PC-3 (cell line): ENCODE results near the gene POLR2L. TPM values are rescaled to one million over a fixed set of nuclear protein-coding genes. Genes with fewer than 3 reads are reported as not detected.
A peak's percentile ranks its signal among the peaks of the same experiment; 100 is the strongest.

Source experiments
- ATAC-seq: fragments of 200-7000 bp; cut with Tn5 transposase; 2 replicates; pipeline ENCODE4 v1.9.1; 2020; ENCODE audit warnings: mild to moderate bottlenecking, moderate library complexity
- BruUV-seq: library from RNA; stranded (reverse); fragments of 400-500 nt; replicated peaks from 2 replicates; lab custom pipeline; 2021; lab: Mats Ljungman, UMichigan
- CTCF ChIA-PET: fragments of 300-600 bp; sonication (Branson Sonifier 250); formaldehyde crosslinking; loops from one replicate; lab custom pipeline; 2022; ENCODE audit warnings: antibody characterized with exemption; lab: Charles Lee
- POLR2A ChIA-PET: fragments of 300-600 bp; sonication (Branson Sonifier 250); formaldehyde crosslinking; loops from one replicate; lab custom pipeline; 2022; ENCODE audit warnings: antibody characterized with exemption; ENCODE audit not compliant: unreplicated experiment; lab: Charles Lee
- DNase-seq: peaks from one replicate; pipeline ENCODE4 v3.0.0-alpha.2; 2015
- H2AFZ ChIP-seq: fragments of 300-600 bp; sonication (generic); 2 replicates; pipeline ENCODE4 v1.6.0; 2016; ENCODE audit warnings: antibody characterized with exemption, low read length
- H3F3A ChIP-seq: fragments of 300-600 bp; sonication (generic); one replicate; pipeline ENCODE4 v1.6.0; 2017; ENCODE audit warnings: antibody characterized with exemption, low read length, control low read depth, mild to moderate bottlenecking; ENCODE audit not compliant: unreplicated experiment
- H3K27ac ChIP-seq: fragments of 300-600 bp; sonication (generic); 2 replicates; pipeline ENCODE4 v1.5.1; 2016; ENCODE audit warnings: mild to moderate bottlenecking, low read length
- H3K27me3 ChIP-seq: fragments of 300-600 bp; sonication (generic); 2 replicates; pipeline ENCODE4 v1.6.1; 2016; ENCODE audit warnings: low read length, mixed read lengths
- H3K36me3 ChIP-seq: fragments of 300-600 bp; sonication (generic); 2 replicates; pipeline ENCODE4 v1.6.1; 2016; ENCODE audit warnings: low read depth, mixed run types, low read length, mixed read lengths
- H3K4me1 ChIP-seq: fragments of 300-600 bp; sonication (generic); 2 replicates; pipeline ENCODE4 v1.5.1; 2016; ENCODE audit warnings: low read length; ENCODE audit not compliant: insufficient read depth
- H3K4me2 ChIP-seq: fragments of 300-600 bp; sonication (generic); 2 replicates; pipeline ENCODE4 v1.6.0; 2016; ENCODE audit warnings: low read length
- H3K4me3 ChIP-seq: fragments of 300-600 bp; sonication (generic); 2 replicates; pipeline ENCODE4 v1.5.1; 2016; ENCODE audit warnings: mild to moderate bottlenecking, low read length, mixed read lengths
- H3K79me2 ChIP-seq: fragments of 300-600 bp; sonication (generic); 2 replicates; pipeline ENCODE4 v1.6.1; 2017; ENCODE audit warnings: low read length, mixed read lengths
- H3K9ac ChIP-seq: fragments of 300-600 bp; sonication (generic); 2 replicates; pipeline ENCODE4 v1.6.0; 2016; ENCODE audit warnings: mild to moderate bottlenecking, low read length
- H3K9me2 ChIP-seq: fragments of 300-600 bp; sonication (generic); replicated peaks from 2 replicates; pipeline ENCODE4 v1.6.1; 2016; ENCODE audit warnings: mixed run types, low read length, mixed read lengths
- H3K9me3 ChIP-seq: fragments of 300-600 bp; sonication (generic); 2 replicates; pipeline ENCODE4 v1.6.1; 2016; ENCODE audit warnings: low read length, mixed read lengths
- H4K20me1 ChIP-seq: fragments of 300-600 bp; sonication (generic); 2 replicates; pipeline ENCODE4 v1.6.1; 2016; ENCODE audit warnings: low read length, mixed read lengths
- CTCF ChIP-seq: fragments of 300-600 bp; sonication (generic); conservative IDR thresholded peaks from 2 replicates; pipeline ENCODE4 v1.5.1; 2017; ENCODE audit warnings: antibody characterized with exemption, low read depth, mild to moderate bottlenecking, low read length
- EZH2 ChIP-seq: fragments of 300-600 bp; sonication (generic); IDR thresholded peaks from one replicate; pipeline ENCODE4 v1.6.1; 2017; ENCODE audit warnings: antibody characterized with exemption, mild to moderate bottlenecking, low read length; ENCODE audit not compliant: unreplicated experiment
- EZH2phosphoT487 ChIP-seq: fragments of 300-600 bp; sonication (generic); IDR thresholded peaks from 2 replicates; pipeline ENCODE4 v1.6.1; 2018; ENCODE audit warnings: mild to moderate bottlenecking, antibody characterized with exemption, low read length, borderline replicate concordance
- intact Hi-C: fragments of 100-400 bp; cut with micrococcal nuclease; formaldehyde crosslinking; loops from 2 replicates; pipeline ENCODE4 v1.9.0; 2023
- total RNA-seq: library from RNA; depleted of rRNA; stranded (reverse); fragments of >200 nt; gene quantifications from 2 replicates; pipeline ENCODE4 v1.2.3, GENCODE V29; 2014

Gene POLR2L
- total RNA-seq, 1 experiment from 2014 or later: 1,148 TPM

GRCh38 chr11:859394-860131 lies 17.2 kb upstream of the POLR2L start:
- no peaks in the 10 kb centered on the region for H3K9me3 ChIP-seq
- H3K79me2 ChIP-seq: no peaks in the 10 kb centered on the region
- H2AFZ ChIP-seq: no peak overlapping the region
- no peaks in the 10 kb centered on the region for H3K27me3 ChIP-seq
- POLR2A ChIA-PET: interaction anchor here (0.6 kb wide), 1 partner anchor 188 kb away, joined by 12 read pairs; no protein-coding TSS in a partner anchor
- H3F3A ChIP-seq: no peaks in the 10 kb centered on the region
- no peaks in the 10 kb centered on the region for H4K20me1 ChIP-seq
- no peaks in the 10 kb centered on the region for H3K9me2 ChIP-seq
- intact Hi-C loops: no loop called here
- H3K4me2 ChIP-seq: no peak overlapping the region
- H3K4me3 ChIP-seq: no peak overlapping the region
- H3K4me1 ChIP-seq: no peaks in the 10 kb centered on the region
- no peak overlapping the region for H3K27ac ChIP-seq
- CTCF ChIA-PET: no interaction called here
- H3K9ac ChIP-seq: no peak overlapping the region
- TF ChIP-seq CTCF (no peak), EZH2 (no peak), EZH2phosphoT487 (no peak)
- BruUV-seq: no TSS peak
- H3K36me3 ChIP-seq: no peaks in the 10 kb centered on the region
- ATAC-seq (peak; percentile 21), DNase-seq (peak; percentile 26)

- TF ChIP-seq EZH2phosphoT487 (no peak), CTCF (no peak), EZH2 (no peak)
- intact Hi-C loops: no loop called here
- ATAC-seq (no peak), DNase-seq (no peak)
- Histone ChIP-seq H4K20me1 (no peaks in the 10 kb centered on the region), H3K27me3 (no peaks in the 10 kb centered on the region), H3K4me3 (no peak overlapping the region), H3F3A (no peaks in the 10 kb centered on the region), H3K27ac (no peak overlapping the region), H3K4me1 (no peaks in the 10 kb centered on the region), H3K4me2 (no peak overlapping the region), H2AFZ (no peak overlapping the region), H3K9me2 (no peaks in the 10 kb centered on the region), H3K9ac (no peak overlapping the region), H3K36me3 (no peaks in the 10 kb centered on the region), H3K9me3 (no peaks in the 10 kb centered on the region), H3K79me2 (no peaks in the 10 kb centered on the region)
- CTCF ChIA-PET: no interaction called here
- POLR2A ChIA-PET: no interaction called here
- no TSS peak for BruUV-seq
These were observed 16.5 kb upstream of the POLR2L start for GRCh38 chr11:858762-859339.
